Hepatocyte (in vitro differentiated cells): ENCODE results near the gene SLC20A1.

ENCODE experiments used
- CTCF ChIP-seq: fragments of 200-600 bp; sonication (generic); IDR thresholded peaks from 2 replicates; pipeline ENCODE4 v1.5.1; 2016; ENCODE audit warnings: antibody characterized with exemption, mild to moderate bottlenecking; ENCODE audit not compliant: poor library complexity
- EZH2 ChIP-seq: fragments of 200-600 bp; sonication (generic); IDR thresholded peaks from 2 replicates; pipeline ENCODE4 v1.6.1; 2016; ENCODE audit warnings: antibody characterized with exemption, mild to moderate bottlenecking, borderline replicate concordance

- TF ChIP-seq CTCF (no peak), EZH2 (no peak)
These were observed 3.2 kb upstream of the SLC20A1 start for GRCh38 chr2:112642561-112642960.
